HG02885 (cell line): ENCODE data around the gene UNC93A.
"Not testable (repeated sequence)": the region's sequence is repeated elsewhere in the genome, so short reads cannot be mapped to it uniquely, and the experiment has no call there.

Experiments
- ATAC-seq: cut with Tn5 transposase; IDR thresholded peaks from one replicate; pipeline ENCODE4 v1.9.1; 2021; ENCODE audit warnings: mild to moderate bottlenecking; ENCODE audit not compliant: unreplicated experiment, poor library complexity

UNC93A gene

GRCh38 chr6:167290786-167291622, at the start of gene UNC93A:
TSS of gene UNC93A (plus strand) at chr6:167291315. CDS start at chr6:167291490, 175 bp downstream.
- no peak for ATAC-seq

GRCh38 chr6:167241321-167242134, 49.6 kb upstream of the UNC93A start:
- not testable (repeated sequence) for ATAC-seq

GRCh38 chr6:167242135-167242506, 49.0 kb upstream of the UNC93A start:
- not testable (repeated sequence) for ATAC-seq

GRCh38 chr6:167242511-167243051, 48.5 kb upstream of the UNC93A start:
- ATAC-seq: not testable (repeated sequence)

GRCh38 chr6:167244064-167244960, 46.8 kb upstream of the UNC93A start:
- ATAC-seq: no peak

- no peak for ATAC-seq
These were observed 46.1 kb upstream of the UNC93A start for GRCh38 chr6:167244991-167245390.

GRCh38 chr6:167245591-167245990, 45.5 kb upstream of the UNC93A start:
- no peak for ATAC-seq

- ATAC-seq: no peak
These were observed 43.1 kb upstream of the UNC93A start for GRCh38 chr6:167247814-167248595.

GRCh38 chr6:167248878-167249455, 42.1 kb upstream of the UNC93A start:
- ATAC-seq: not testable (repeated sequence)

GRCh38 chr6:167252271-167252670, 38.8 kb upstream of the UNC93A start:
- ATAC-seq: no peak

- no peak for ATAC-seq
These were observed 35.1 kb upstream of the UNC93A start for GRCh38 chr6:167255918-167256553.

GRCh38 chr6:167258646-167259045, 32.5 kb upstream of the UNC93A start:
- no peak for ATAC-seq

GRCh38 chr6:167266057-167266829, 24.9 kb upstream of the UNC93A start:
- not testable (repeated sequence) for ATAC-seq

GRCh38 chr6:167266830-167267555, 24.1 kb upstream of the UNC93A start:
- ATAC-seq: no peak

GRCh38 chr6:167267556-167267898, 23.6 kb upstream of the UNC93A start:
- ATAC-seq: not testable (repeated sequence)

- ATAC-seq: no peak
These were observed 23.2 kb upstream of the UNC93A start for GRCh38 chr6:167267921-167268401.

GRCh38 chr6:167268683-167269280, 22.3 kb upstream of the UNC93A start:
- no peak for ATAC-seq
